A172 (cell line): ENCODE measurements around the gene CD1B. TPM values are rescaled to one million over a fixed set of nuclear protein-coding genes. Genes with fewer than 3 reads are reported as not detected.
"Not testable (repeated sequence)": the region's sequence is repeated elsewhere in the genome, so short reads cannot be mapped to it uniquely, and the experiment has no call there.

Experiments used
- DNase-seq: peaks from one replicate; pipeline ENCODE4 v3.0.0-alpha.2; 2015; ENCODE audit warnings: low spot score
- total RNA-seq: library from RNA; depleted of rRNA; stranded (reverse); fragments of >200 nt; shearing (Covaris generic); gene quantifications from 2 replicates; pipeline ENCODE4 v1.2.3, GENCODE V29; 2014; rRNA removed

CD1B gene
- total RNA-seq, 1 experiment from 2014 or later: not detected

GRCh38 chr1:158328426-158328825, 2.9 kb downstream of the CD1B start:
- DNase-seq: no peak

GRCh38 chr1:158327481-158327880, 3.9 kb downstream of the CD1B start:
- DNase-seq: no peak

GRCh38 chr1:158324395-158324794, 6.9 kb downstream of the CD1B start:
- DNase-seq: no peak

- DNase-seq: no peak
These were observed 7.5 kb downstream of the CD1B start for GRCh38 chr1:158323866-158324265.

GRCh38 chr1:158311066-158311465, 20.3 kb downstream of the CD1B start:
- no peak for DNase-seq

GRCh38 chr1:158310623-158311022, 20.7 kb downstream of the CD1B start:
- DNase-seq: no peak

- DNase-seq: no peak
These were observed 35.5 kb downstream of the CD1B start for GRCh38 chr1:158295791-158296190.

GRCh38 chr1:158290321-158290844, 40.9 kb downstream of the CD1B start:
- DNase-seq: no peak

GRCh38 chr1:158289811-158290210, 41.5 kb downstream of the CD1B start, which contains the start of gene CD1C:
Gene CD1C, plus strand, starts transcription at chr1:158289923. Its CDS starts 142 bp downstream, at chr1:158290065.
- no peak for DNase-seq

- no peak for DNase-seq
These were observed 44.4 kb downstream of the CD1B start for GRCh38 chr1:158286941-158287346.

- DNase-seq: no peak
These were observed 44.8 kb downstream of the CD1B start for GRCh38 chr1:158286487-158286886.

GRCh38 chr1:158285756-158286241, 45.5 kb downstream of the CD1B start:
- DNase-seq: no peak

- no peak for DNase-seq
These were observed 47.4 kb downstream of the CD1B start for GRCh38 chr1:158283965-158284364.

GRCh38 chr1:158282421-158282820, 48.9 kb downstream of the CD1B start:
- not testable (repeated sequence) for DNase-seq

Other genes with a start within 250 kb of the CD1B start
- gene CD1D, start 150.6 kb downstream of the CD1B start, total RNA-seq: 1.6 and 4.4 TPM in 2 replicates
- gene CD1A, start 77.1 kb downstream of the CD1B start, total RNA-seq: not detected in 2 replicates
- gene CD1C, start 41.6 kb downstream of the CD1B start, total RNA-seq: not detected in 2 replicates
- gene CD1E, start 22.4 kb upstream of the CD1B start, total RNA-seq: not detected in 2 replicates
- gene OR10T2, start 67.9 kb upstream of the CD1B start, total RNA-seq: not detected in 2 replicates
- gene OR10K2, start 94.7 kb upstream of the CD1B start, total RNA-seq: not detected in 2 replicates
- gene OR10K1, start 130.3 kb upstream of the CD1B start, total RNA-seq: not detected in 2 replicates
- not detected in 2 replicates for gene OR10R2, start 140.7 kb upstream of the CD1B start, total RNA-seq
- gene OR6Y1, start 222.9 kb upstream of the CD1B start, total RNA-seq: not detected in 2 replicates
- gene OR6P1, start 239.0 kb upstream of the CD1B start, total RNA-seq: not detected in 2 replicates
- gene OR10X1, start 248.4 kb upstream of the CD1B start, total RNA-seq: not detected in 2 replicates